ENCODE data around the gene PDLIM5. TPM values are rescaled to one million over a fixed set of nuclear protein-coding genes. Genes with fewer than 3 reads are reported as not detected.

The PDLIM5 gene
- total RNA-seq, 1 donor from 2014 or later, result 66.1 TPM

GRCh38 chr4:94714365-94715160 lies 262.8 kb downstream of the PDLIM5 start:
- H3K4me1 Mint-ChIP-seq (ENCODE audit: low read depth), result peaks cover 3% of the 10 kb centered on the region
- no peak overlapping the region for H3K27ac Mint-ChIP-seq
- no peak for DNase-seq (ENCODE audit: low spot score, unreplicated experiment)
- H3K36me3 Mint-ChIP-seq (ENCODE audit: insufficient read depth), result peaks cover 5% of the 10 kb centered on the region
- no peaks in the 10 kb centered on the region for H3K27me3 Mint-ChIP-seq
- H3K9me3 Mint-ChIP-seq (ENCODE audit: low read depth), result peaks cover 11% of the 10 kb centered on the region
- no peak overlapping the region for H3K4me3 Mint-ChIP-seq (ENCODE audit: low read depth)
- no peak for TF ChIP-seq CTCF (IDR thresholded peaks at IDR 0.05; ENCODE audit: unreplicated experiment)

DNA sequence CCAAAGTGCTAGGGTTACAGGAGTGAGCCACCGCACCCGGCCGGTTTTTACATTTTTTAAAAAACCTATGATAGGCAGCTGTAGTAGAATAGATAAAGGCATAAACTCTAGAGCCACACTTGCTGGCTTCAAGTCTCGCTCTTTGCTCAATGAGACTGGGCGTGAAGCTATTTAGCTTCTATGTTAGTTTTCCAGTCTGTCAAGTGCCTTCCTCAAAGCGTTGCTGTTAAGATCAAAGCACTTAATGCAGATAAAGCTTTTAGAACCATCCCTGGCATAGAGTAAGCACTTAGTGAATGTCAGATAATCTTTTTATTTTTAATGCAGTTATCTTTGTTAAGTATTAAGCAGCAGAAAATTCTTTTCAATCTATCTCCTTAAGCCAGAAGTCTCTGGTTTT lies 264.0 kb downstream of the PDLIM5 start:
- Mint-ChIP-seq H3K9me3 (ENCODE audit: low read depth) (peaks cover 13% of the 10 kb centered on the region), H3K36me3 (ENCODE audit: insufficient read depth) (peaks cover 6% of the 10 kb centered on the region), H3K4me3 (ENCODE audit: low read depth) (no peak overlapping the region), H3K4me1 (ENCODE audit: low read depth) (peaks cover 3% of the 10 kb centered on the region), H3K27me3 (no peaks in the 10 kb centered on the region), H3K27ac (no peak overlapping the region)
- no peak for TF ChIP-seq CTCF (IDR thresholded peaks at IDR 0.05; ENCODE audit: unreplicated experiment)
- DNase-seq (ENCODE audit: low spot score, unreplicated experiment), result no peak

Other genes starting within 250 kb of the PDLIM5 start
- gene SMARCAD1, start 244.1 kb upstream of the PDLIM5 start, total RNA-seq, result 74.9 and 75.1 TPM in 2 replicates
- gene HPGDS, start 109.1 kb upstream of the PDLIM5 start, total RNA-seq, result not detected in 2 replicates

Data from progenitor cell of endocrine pancreas (in vitro differentiated cells).